Globus pallidus (tissue), 1 donor: ENCODE data around the gene USP36.

Experiments used
- DNase-seq: peaks from one replicate; pipeline ENCODE4 v3.0.0-alpha.2; 2015; ENCODE audit warnings: low spot score

The USP36 gene

DNA sequence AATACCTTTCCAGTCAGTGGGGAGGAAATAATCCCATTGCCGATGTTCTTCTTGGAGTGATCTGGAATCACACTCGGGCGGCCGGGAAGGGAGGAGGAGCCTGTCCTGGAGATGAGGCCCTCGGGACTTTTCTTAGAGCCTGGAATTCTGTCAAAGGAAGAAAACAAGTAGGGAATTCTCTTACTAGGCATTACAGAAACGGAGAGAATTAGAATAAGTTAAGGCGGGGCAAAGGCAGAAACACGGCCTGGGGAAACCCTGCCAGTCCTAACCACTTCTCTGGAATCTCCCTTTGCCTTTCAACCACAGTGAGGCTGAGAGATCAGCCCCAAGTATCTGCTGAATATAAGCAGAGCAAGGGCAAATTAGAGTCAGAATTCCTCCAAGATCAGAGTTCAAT lies 27.8 kb downstream of the USP36 start:
- no peak for DNase-seq

DNA sequence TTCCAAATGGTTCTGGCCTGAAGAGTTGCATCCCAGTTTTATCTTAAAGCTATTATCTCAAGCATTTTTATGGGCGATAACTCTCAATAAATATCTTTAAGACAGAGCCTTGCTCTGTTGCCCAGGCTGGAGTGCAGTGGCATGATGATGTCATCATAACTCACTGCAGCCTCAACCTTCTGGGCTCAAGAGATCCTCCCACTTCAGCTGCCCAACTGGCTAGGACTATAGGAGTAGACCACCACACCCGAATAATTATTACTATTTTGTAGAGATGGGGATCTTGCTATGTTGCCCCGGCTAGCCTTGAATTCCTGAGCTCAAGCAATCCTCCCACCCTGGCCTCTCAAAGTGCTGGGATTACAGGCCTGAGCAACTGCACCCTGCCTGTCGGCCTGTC lies 32.5 kb downstream of the USP36 start:
- no peak for DNase-seq

DNA sequence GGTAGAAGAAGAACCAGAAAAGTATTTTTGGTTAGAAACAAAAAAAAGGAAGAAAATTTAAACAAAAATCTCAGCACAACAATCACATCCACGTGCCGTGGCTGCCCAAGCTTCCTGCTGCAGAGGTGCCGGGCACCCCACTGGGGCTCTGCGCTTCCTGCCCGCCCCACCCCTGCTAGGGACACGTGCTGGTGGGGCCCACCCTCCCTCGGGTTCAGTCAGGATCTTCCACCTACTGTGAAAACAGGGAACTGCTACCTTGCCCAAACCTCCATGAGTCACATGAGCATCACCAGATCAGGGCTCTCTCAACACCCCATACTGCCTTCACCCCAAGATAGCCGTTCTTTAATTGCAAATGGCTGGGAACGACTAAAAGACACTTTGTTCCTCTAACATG lies 34.2 kb downstream of the USP36 start:
- DNase-seq: no peak

DNA sequence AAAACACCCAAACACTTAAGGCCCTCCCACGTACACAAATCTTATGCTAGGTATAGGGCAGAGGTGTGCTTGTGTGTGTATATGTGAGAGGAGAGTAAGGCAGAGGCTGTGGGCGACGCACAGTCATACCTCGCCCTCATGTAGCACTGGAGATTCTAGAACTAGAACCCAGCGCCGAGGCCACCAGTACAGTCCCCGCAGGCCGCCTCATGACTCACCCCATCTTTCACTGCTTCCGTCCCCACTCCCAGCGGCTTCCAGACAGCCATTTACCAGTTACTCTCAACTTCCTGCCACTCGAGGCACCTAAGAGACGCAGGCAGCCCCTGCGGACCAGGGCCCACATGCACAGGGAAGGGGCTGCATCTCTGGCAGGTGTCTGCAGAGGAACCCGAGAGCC lies 35.3 kb downstream of the USP36 start:
- no peak for DNase-seq

DNA sequence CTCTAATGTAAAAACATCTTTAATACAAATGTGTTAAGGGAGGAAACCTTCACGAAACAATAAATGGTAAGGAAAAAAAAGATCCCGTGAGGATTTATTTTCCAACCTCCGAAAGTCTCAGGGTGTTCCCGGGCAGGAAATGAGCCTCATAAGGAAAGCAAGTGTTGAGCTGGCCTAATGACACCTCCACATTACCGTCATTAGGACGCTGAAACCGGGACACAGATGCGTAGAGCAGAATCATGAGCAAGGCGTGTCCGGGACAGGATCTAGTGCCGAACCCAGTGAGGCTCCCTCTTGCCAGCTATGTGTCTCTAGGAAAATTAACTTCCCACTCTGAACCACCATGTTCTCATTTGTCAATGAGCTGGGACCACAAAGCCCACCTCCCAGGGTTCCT lies 35.8 kb downstream of the USP36 start:
- DNase-seq: no peak

DNA sequence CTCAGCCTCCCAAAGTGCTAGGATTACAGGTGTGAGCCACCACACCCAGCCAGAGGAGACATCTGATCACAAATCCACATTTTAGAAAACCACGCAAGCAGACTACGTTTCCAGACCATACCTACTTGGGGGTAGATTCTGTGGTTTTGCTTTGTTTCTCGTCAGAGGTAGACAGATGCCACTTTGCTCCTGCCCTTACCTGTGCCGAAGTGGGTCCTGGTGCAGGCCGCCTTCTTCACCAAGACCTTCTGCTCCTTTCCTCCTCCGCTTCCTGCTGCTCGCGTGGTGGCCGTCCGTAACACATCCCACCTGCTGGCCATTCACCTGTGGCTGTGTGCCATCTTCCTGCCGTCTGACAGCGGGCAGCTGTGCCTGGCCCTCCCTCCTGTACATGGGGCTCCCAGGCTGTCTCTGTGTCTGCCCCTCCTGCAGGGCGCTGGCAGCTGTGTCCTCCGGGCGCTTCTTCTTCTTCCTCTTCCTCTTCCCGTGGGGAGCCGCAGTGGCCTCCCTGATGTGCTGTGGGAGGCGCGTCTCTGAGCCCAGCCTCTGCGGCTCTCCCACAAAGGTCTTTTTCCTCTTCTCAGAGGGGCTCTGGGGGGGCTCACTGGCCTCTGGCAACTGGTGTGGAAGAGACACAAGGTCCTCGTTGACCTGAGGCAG lies 37.3 kb downstream of the USP36 start:
- DNase-seq: no peak

DNA sequence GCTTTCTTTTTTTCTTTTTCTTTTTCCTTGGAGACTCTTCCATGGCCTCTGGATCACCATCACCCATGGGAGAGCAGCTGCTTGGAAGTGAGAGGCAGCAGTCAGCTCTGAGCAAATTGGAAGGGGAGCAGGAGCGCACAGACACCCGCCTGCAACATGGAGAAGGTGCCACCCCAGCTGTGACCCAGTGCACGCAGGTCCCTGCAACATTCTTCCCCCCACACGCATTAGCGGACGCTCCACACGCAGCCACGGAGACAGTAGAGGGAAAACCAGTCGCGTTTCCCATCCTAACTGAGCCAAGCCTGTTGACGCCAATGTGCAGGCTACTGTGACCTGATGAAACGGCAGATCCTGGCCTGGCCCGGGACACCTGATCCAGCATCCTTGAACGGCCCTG lies 38.2 kb downstream of the USP36 start:
- DNase-seq: no peak

DNA sequence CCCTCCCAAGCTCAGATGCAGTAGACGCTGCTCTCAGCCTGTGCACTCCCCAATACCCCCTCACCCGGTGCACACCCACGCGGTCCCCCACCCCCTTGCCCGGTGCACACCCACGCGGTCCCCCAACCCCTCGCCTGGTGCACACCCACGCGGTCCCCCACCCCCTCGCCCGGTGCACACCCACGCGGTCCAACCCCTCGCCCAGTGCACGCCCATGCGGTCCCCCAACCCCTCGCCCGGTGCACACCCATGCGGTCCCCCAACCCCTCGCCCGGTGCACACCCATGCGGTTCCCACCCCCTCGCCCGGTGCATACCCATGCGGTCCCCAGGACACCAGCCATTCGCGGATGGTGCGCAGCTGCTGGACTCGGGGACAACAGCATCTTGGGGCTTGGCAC lies 38.6 kb downstream of the USP36 start:
- DNase-seq: no peak

DNA sequence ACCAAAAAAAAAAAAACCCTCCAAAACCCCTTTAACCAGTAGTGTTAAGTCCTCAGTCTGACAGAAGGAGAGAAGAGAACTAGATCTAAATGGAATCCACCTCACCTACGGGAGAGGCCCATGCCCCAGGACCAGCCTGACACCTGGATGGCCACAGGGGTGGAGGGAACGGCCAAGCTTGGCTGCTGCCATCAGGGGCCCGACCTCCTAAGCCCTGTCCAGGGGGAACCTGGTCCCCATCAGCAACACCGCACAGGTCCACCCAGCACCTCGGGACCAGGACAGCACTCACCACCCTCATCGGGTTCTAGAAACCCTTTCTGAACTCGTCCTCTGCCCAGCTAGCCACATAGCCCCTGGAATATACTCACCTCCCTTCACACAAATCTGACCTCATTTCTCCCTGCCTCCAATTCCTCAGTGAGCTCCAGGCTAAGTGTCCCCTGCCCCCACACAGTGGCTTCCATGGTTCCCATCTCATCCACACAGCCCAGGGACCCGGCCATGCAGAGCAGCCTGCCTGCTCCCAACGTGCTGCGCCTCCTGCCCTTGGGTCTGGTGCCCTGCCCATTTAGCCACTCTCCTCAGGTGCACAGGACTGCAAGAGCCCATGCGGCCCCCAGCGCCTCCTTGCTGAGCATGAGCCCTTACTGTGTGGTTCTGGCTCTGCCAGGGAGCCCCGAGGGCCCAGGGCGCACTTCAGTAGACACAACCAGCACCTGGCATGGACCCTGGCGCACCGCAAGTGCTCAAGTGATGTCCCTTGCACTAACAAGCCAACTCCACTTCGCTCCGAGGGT lies 40.3 kb downstream of the USP36 start:
- no peak for DNase-seq

DNA sequence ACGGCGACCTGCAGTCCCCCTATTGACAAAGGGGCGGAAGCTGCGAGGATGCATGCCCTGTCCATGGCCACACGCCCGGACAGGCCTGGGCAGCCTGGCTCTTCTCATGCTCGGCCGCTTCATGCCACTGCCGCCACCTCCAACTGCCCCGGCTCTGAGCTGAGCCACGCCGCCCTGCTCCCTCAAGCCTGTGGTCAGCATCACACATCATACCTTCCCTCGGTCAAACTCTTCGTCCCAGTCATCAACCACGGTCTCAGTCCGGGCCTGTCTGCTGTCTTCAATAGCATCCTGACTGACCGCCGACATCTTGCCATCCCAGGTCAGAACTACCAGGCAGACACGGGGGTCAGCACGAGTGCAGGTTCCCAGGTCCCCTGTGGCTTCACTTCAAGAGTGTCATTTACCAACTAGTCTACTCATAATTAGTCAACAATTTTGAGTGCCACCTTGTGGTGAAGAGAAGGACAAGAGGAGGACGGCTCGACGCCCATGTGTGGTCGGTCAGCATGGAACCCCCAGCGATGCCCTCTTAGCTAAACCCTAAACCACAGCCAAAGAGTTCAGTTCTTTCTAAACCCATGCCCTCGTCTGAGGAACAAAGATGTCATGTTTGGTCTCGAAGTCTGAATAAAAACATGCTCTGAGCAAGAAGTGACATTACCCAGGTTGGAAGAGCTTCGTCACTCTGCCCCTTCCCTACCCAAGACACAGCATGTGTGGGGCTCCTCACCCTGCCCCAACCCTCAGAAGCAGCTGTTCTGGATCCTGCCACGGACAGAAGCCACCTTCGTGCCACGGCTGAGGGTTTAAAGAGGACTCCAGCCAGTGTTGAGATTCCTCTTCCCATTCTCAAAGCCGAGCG lies 41.7 kb downstream of the USP36 start:
- peak; percentile 55 for DNase-seq

DNA sequence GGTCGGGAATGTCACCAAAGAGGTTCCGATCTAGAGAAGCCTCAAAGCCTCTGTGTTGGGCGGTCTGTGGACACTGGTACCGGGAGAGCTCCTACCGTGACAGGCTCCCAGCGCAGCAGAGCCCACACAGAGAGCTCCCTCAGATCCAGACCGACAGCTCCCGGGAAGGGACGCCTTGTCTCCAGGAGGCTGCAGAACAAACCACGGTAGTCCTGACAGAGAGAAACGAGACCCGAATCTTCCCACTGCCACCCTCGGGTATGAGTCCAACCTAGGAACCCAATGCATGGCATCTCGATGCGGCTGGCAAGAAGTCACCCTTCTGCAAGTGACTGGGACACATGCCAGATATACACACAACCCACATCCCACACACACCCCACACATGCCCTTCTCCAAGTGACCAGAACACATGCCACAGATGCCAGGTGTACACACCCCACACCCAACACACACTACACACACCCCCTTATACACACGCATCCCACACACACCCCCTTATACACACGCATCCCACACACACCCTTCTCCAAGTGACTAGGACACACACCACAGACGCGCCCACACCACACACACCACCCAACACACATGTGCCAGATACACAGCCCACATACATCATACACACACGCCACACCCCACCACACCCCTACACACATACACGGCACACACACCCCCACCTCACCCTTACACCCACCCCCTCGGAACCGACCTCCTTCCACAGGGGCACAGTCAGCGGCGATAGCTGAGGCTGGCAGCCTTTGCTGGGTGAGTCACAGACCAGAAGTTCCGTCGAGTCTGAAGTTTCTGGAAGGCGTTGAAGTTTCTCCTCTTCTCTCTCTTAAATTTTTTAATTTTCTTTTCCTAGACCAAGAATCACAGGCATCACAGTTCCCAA lies 42.7 kb downstream of the USP36 start:
- no peak for DNase-seq

DNA sequence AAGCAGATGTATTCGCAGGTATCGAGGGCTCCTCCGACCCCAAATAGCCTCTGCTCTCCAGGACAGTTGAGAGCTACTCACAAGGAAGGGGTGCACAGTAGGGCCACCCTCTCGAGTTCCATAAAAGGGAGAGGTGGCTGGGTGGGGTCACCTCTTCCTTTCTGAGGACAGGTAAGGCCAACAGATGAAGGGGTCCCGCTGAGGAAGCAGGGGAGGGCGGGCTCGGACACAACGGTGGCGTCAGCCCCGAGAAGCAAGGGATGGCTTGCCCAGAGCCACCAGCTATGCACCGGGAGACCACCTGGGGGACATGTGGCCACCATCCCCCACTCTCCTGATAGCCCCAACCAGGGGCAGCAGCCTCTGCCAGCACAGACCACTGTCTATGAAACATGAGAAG lies 43.4 kb downstream of the USP36 start:
- no peak for DNase-seq

DNA sequence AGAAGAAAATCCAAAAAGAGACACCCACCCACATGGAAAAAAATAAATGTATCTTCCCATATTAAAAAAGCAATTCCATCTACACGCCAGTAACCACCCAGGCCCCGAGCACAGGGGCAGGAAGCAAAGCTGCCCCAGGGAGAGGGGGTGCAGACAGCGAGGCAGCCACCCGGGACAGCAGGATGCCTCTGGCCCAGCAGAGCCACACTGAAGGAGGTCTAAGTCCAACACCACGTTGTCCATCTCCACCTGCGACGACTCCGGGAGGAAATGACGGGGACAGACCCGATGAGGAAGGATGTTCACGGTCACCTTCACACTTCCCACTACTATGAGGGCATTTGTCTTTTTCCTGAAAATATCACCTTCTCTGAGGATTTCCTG lies 44.1 kb downstream of the USP36 start:
- DNase-seq: no peak

DNA sequence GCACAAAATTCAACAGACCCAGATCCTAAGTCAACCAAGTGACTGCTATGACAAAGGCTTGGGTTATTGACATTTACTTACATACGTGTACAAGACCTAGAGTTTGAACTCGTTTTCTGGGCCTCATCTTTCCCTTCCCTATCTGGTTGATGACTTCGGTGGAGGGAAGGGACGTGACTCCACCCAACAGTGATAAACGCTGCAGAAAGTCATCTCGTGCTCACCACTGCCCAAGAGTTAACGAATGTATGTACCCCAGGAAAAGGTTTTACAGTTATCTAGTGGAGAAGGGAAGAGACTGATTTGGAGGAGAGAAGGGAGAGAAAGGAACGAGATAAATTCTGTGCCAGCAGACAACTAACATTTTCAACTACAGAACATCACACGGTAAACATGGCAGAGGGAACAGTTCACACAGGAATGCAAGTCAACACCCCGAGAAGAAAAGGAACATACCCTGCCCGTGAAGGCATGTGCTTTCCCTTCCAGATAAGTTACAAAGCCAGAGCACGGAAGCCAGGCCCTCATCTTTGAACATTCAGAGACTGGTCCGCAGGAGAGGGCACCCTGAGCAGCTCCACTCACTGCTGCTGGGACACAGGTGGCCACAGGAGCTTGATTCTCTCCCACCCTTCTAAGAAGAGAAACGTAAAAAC lies 44.6 kb downstream of the USP36 start:
- no peak for DNase-seq

DNA sequence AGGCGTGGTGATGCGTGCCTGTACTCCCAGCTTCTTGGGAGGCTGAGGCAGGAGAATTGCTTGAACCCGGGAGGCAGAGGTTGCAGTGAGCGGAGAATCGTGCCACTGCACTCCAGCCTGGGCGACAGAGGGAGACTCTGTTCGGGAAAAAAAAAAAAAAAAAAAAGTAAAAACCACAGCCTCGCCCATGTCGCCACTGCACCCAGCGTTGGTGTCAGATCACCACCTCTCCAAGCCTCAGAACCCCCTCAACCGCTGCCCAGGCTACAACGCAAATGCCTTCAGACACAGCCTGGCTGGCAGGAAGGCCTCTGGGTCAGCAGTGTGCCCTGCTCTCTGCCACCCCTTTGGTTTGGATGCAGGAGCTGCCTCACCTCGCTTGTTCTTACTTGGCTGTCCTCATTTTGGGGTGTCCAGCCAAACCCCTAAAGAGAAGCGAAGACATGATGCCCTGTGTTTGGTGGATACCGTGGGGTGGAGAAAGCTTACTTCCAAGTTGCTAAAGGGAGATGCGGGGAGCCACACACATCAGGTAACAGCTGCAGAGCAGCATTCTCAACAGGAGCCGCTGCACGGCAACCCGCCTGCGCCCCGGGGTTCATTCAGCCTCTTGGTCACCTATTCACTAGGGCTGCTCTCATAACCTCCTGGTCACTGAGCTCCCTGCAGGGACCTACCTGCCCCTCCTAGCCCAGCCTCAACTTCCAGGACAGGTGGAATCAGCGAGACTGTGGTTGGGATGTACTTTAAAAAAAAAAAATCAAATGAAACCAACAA lies 45.6 kb downstream of the USP36 start:
- DNase-seq: no peak

DNA sequence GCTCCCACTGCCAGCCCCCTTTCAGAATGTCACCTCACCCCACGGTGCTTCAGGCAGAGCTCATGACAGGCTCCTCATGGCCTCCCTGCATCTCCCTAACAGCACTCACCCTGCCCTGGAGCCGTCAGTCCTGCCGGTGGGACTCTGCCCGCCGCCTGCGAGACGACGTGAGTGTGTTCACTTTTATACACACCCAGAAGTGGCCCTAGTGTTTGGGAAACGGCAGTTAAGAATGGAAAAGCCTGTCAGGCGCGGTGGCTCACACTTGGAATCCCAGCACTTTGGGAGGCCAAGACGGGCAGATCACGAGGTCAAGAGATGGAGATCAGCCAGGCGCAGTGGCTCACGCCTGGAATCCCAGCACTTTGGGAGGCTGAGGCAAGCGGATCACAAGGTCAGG lies 46.2 kb downstream of the USP36 start:
- DNase-seq: no peak

DNA sequence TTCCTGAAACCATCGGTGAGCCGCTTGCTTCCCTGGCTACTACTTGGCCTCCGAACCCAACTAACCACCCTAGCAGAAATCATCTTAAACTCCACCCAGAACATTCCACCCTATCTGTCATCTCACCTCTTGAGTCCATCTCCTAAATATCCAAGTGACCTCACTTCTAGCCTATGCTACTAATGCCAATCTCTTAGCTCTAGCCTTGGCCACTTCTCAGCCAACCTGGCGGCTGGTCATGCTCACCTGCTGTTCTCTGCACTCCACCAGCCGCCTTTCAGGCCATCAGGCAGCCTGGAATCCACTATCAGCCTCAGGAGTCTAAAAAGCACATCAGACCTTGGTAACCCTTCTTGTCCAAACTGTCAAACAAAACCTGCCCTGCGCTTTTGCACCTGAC lies 46.6 kb downstream of the USP36 start:
- no peak for DNase-seq

DNA sequence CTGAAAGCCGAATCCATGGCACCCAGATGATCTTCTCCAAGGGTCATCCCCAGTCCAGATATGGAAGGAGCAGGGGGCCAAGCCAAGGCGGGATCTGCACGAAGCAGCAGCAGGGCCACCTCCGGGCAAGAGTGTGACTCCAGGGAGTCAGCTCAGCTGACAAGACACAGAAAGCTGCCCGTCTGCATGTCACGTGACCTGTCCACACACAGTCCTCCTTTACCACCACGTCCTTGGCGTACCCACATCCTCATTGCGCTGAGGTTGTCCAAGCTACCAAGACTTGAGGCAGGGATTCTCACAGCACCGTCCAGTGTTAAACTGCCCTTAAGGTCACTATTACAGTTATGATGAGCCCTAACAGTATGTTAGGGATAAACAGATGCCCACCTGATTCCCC lies 47.2 kb downstream of the USP36 start:
- DNase-seq: no peak

DNA sequence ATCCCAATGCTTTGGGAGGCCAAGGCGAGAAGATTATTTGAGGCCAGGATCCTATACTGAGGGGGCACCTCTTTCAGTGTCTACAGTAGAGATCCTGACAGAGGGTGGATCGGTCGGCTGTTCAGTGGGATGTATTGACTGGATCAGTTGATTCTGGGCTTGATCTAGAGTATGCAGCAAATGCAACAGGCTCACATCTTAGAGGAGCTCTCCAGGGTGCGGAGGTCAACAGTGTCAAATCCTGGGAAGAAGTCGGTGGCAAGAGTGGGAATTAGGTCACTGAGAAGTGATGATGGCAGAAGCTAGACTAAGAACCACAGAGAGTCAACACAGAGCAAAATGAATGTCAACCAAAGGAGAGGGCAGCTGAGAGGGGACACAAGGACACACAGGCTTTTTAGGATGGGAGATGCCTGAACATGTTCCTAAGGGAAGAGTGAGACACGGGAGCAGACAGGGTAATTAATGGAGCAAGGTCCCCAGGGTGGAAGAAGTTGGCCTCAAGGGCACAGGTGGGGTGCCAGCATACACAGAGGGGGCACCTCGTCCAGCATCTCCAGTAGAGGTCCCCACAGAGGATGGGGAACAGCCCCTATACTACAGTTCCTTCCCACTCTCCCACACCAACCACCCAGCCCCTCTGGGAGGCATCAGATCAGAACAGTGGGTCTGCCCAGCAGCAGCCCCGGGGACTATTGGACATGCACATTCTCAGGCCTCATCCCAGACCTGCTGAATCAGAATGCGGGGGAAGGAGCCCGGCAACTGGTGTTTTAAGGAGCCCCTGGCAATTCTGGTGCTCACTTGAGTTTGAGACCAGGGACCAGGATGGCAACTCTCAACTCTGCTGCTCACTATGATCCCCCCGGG lies 48.5 kb downstream of the USP36 start:
- no peak for DNase-seq

DNA sequence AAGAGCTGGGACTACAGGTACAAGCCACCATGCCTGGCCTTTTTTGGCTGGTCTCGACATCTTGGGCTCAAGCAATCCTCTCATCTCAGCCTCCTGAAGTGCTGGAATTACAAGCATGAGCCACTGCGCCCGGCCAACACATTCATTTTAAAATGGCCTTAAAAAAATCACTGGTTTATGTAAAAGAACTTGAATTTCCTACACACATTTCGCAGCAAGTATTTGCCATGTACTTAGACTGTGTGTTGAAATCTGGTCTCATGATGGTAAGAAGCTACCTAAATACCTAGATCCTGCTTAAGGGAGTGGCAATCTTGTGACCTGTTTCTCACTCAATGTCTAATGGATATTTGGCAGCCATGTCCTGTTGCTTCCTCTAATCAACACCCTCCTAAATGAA lies 50.1 kb downstream of the USP36 start:
- no peak for DNase-seq
